Right ventricle myocardium inferior (tissue), 1 donor: ENCODE data around the gene PURB. TPM values are rescaled to one million over a fixed set of nuclear protein-coding genes. Genes with fewer than 3 reads are reported as not detected.
A peak's percentile ranks its signal among the peaks of the same experiment; 100 is the strongest.
"Not testable (repeated sequence)": the region's sequence is repeated elsewhere in the genome, so short reads cannot be mapped to it uniquely, and the experiment has no call there.

Experiments
- ATAC-seq: fragments of 200-7000 bp; cut with Tn5 transposase; one replicate; pipeline ENCODE4 v1.9.1; 2020; ENCODE audit warnings: mild to moderate bottlenecking, moderate library complexity
- DNase-seq: peaks from one replicate; pipeline ENCODE4 v3.0.0; 2021; ENCODE audit errors: missing footprints
- intact Hi-C: fragments of 100-400 bp; cut with DNase I; formaldehyde crosslinking; loops from one replicate; pipeline ENCODE4 v1.11.0; 2022
- total RNA-seq: library from RNA; stranded (reverse); fragmentation: NEBNext Ultra II Directional; extraction: Animal tissue kit (Norgen Biotek cat#: 25700); gene quantifications from one replicate; pipeline ENCODE4 v1.2.1, GENCODE V29; 2021
- donor health status: DM: no; HTN: yes; CAD: no; lungs with severe emphysema.

Gene PURB
- total RNA-seq, 1 donor from 2014 or later: 13.8 TPM

GRCh38 chr7:44894888-44895580 lies 9.7 kb upstream of the PURB start:
- DNase-seq: no peak
- intact Hi-C loops: no loop called here
- no peak for ATAC-seq

- DNase-seq (no peak), ATAC-seq (no peak)
- intact Hi-C loops: no loop called here
Measured at GRCh38 chr7:44893710-44894234, 8.4 kb upstream of the PURB start.

- no peak for ATAC-seq
- no peak for DNase-seq
- intact Hi-C loops: loop anchor here (1.0 kb wide), 1 partner anchor 14 kb away; no protein-coding TSS in a partner anchor
Measured at GRCh38 chr7:44891791-44892190, 6.5 kb upstream of the PURB start.

- ATAC-seq (no peak), DNase-seq (no peak)
- intact Hi-C loops: loop anchor here (1.0 kb wide), 1 partner anchor 14 kb away; no protein-coding TSS in a partner anchor
Measured at GRCh38 chr7:44891372-44891771, 6.0 kb upstream of the PURB start.

- ATAC-seq: no peak
- no peak for DNase-seq
- intact Hi-C loops: loop anchor here (5.0 kb wide), 2 partner anchors 33 to 223 kb away; partner anchors contain the start of gene TBRG4
Measured at GRCh38 chr7:44889086-44889781, 3.9 kb upstream of the PURB start.

- ATAC-seq: no peak
- intact Hi-C loops: loop anchor here (5.0 kb wide), 2 partner anchors 35 to 225 kb away; partner anchors contain the start of gene TBRG4
- no peak for DNase-seq
Measured at GRCh38 chr7:44887293-44887692, 2.0 kb upstream of the PURB start.

- intact Hi-C loops: loop anchor here (1.0 to 5.0 kb wide), 4 partner anchors 37 to 227 kb away; partner anchors contain the start of genes H2AZ2 and TBRG4
- ATAC-seq (peak; percentile 35), DNase-seq (peak; percentile 83)
Measured at GRCh38 chr7:44884621-44885393, 523 bp downstream of the PURB start.

- ATAC-seq (no peak), DNase-seq (no peak)
- intact Hi-C loops: loop anchor here (5.0 kb wide), 1 partner anchor 103 kb away; no protein-coding TSS in a partner anchor
Measured at GRCh38 chr7:44883961-44884620, 1.2 kb downstream of the PURB start.

GRCh38 chr7:44882899-44883298 lies 2.4 kb downstream of the PURB start:
- ATAC-seq: no peak
- DNase-seq: no peak
- intact Hi-C loops: loop anchor here (5.0 kb wide), 1 partner anchor 104 kb away; no protein-coding TSS in a partner anchor

GRCh38 chr7:44881610-44882009 lies 3.7 kb downstream of the PURB start:
- no peak for DNase-seq
- no peak for ATAC-seq
- intact Hi-C loops: loop anchor here (5.0 kb wide), 1 partner anchor 106 kb away; no protein-coding TSS in a partner anchor

- DNase-seq (no peak), ATAC-seq (no peak)
- intact Hi-C loops: loop anchor here (5.0 kb wide), 1 partner anchor 106 kb away; no protein-coding TSS in a partner anchor
Measured at GRCh38 chr7:44881066-44881600, 4.2 kb downstream of the PURB start.

GRCh38 chr7:44880317-44881018 lies 4.9 kb downstream of the PURB start:
- no peak for ATAC-seq
- DNase-seq: no peak
- intact Hi-C loops: loop anchor here (5.0 kb wide), 1 partner anchor 107 kb away; no protein-coding TSS in a partner anchor

- ATAC-seq (no peak), DNase-seq (no peak)
- intact Hi-C loops: no loop called here
Measured at GRCh38 chr7:44876393-44876792, 8.9 kb downstream of the PURB start.

GRCh38 chr7:44875241-44875640 lies 10.1 kb downstream of the PURB start:
- intact Hi-C loops: no loop called here
- DNase-seq (no peak), ATAC-seq (no peak)

- ATAC-seq (no peak), DNase-seq (no peak)
- intact Hi-C loops: no loop called here
Measured at GRCh38 chr7:44872787-44873186, 12.5 kb downstream of the PURB start.

GRCh38 chr7:44871918-44872317 lies 13.4 kb downstream of the PURB start:
- intact Hi-C loops, DNase-seq, ATAC-seq: not testable (repeated sequence)

GRCh38 chr7:44870780-44871179 lies 14.6 kb downstream of the PURB start:
- intact Hi-C loops, ATAC-seq: not testable (repeated sequence)

More at GRCh38 chr7:44870780-44871179, 14.6 kb downstream of the PURB start:
- DNase-seq: not testable (repeated sequence)
